ENCODE results near the gene PTAFR. TPM values are rescaled to one million over a fixed set of nuclear protein-coding genes. Genes with fewer than 3 reads are reported as not detected.

PTAFR gene
- 0.29 TPM in 1 of 2 replicates, not detected in the other for total RNA-seq

GRCh38 chr1:28176492-28177470 is at the start of gene PTAFR:
Gene PTAFR (minus strand): TSS chr1:28176690. CDS start chr1:28151021, 25,669 bp downstream.

Small RNA genes lying within 50 kb of the gene (small RNA-seq; reads per million reads assigned to genes)
- not detected for gene RNU6-176P

Other genes with a start within 250 kb of the PTAFR start
- 0.10 and 0.33 TPM in 2 replicates for gene SMPDL3B, start 241.7 kb downstream of the PTAFR start, total RNA-seq
- 10.8 and 11.4 TPM in 2 replicates for gene XKR8, start 216.7 kb downstream of the PTAFR start, total RNA-seq
- 17.6 and 28.7 TPM in 2 replicates for gene EYA3, start 88.1 kb downstream of the PTAFR start, total RNA-seq
- gene DNAJC8, start 56.3 kb upstream of the PTAFR start, total RNA-seq = 54.2 and 77.3 TPM in 2 replicates
- 82.0 and 98.2 TPM in 2 replicates for gene ATP5IF1, start 59.4 kb upstream of the PTAFR start, total RNA-seq
- 23.1 and 24.5 TPM in 2 replicates for gene SESN2, start 82.8 kb upstream of the PTAFR start, total RNA-seq
- 17.3 and 19.7 TPM in 2 replicates for gene MED18, start 152.3 kb upstream of the PTAFR start, total RNA-seq
- 25.8 and 38.8 TPM in 2 replicates for gene PHACTR4, start 193.1 kb upstream of the PTAFR start, total RNA-seq